ENCODE results near the gene TCF19.

GRCh38 chr6:31114541-31114878 is 43.9 kb upstream of the TCF19 start, which contains the start of gene PSORS1C1:
- TF ChIP-seq PML (IDR thresholded peaks at IDR 0.05; ENCODE audit: low read length) (no peak), CBX5 (IDR thresholded peaks at IDR 0.05; ENCODE audit: low read depth) (no peak), SIN3A (IDR thresholded peaks at IDR 0.05; ENCODE audit: low read depth, low read length) (no peak), KDM1A (IDR thresholded peaks at IDR 0.05; ENCODE audit: borderline replicate concordance) (no peak), MXI1 (IDR thresholded peaks at IDR 0.05; ENCODE audit: low read depth, low read length) (no peak)
- TF ChIP-seq, protein P1, sequence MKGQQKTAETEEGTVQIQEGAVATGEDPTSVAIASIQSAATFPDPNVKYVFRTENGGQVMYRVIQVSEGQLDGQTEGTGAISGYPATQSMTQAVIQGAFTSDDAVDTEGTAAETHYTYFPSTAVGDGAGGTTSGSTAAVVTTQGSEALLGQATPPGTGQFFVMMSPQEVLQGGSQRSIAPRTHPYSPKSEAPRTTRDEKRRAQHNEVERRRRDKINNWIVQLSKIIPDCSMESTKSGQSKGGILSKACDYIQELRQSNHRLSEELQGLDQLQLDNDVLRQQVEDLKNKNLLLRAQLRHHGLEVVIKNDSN (IDR thresholded peaks at IDR 0.05; ENCODE audit: borderline replicate concordance, extremely low read length, insufficient read depth, low read depth, low read length) = no peak

Measured in GM12878 (cell line).